C4-2B (cell line): Measurements from ENCODE around the gene CYBC1.

ENCODE experiments used
- CTCF ChIP-seq: fragments of 450-650 bp; conservative IDR thresholded peaks from 2 replicates; pipeline ENCODE4 v1.5.1; 2017; ENCODE audit warnings: mild to moderate bottlenecking
- ZFX ChIP-seq: fragments of 450-650 bp; IDR thresholded peaks from 2 replicates; pipeline ENCODE4 v1.6.1; 2017

GRCh38 chr17:82458179-82458884 lies 7.8 kb upstream of the CYBC1 start, which contains the start of gene NARF:
- TF ChIP-seq CTCF (no peak), ZFX (peak; percentile 64; the same call in 1 of the 2 replicates)
